ENCODE data around the gene TENT5C.

Gene TENT5C

GRCh38 chr1:117590273-117590925, 15.4 kb upstream of the TENT5C start:
- no peak for DNase-seq (ENCODE audit: low read depth)
- no peak for TF ChIP-seq CTCF (IDR thresholded peaks at IDR 0.05; ENCODE audit: low read length, missing control alignments)
- H3K4me3 ChIP-seq (replicated peaks; ENCODE audit: low read depth, low read length): no peak overlapping the region

- TF ChIP-seq CTCF (IDR thresholded peaks at IDR 0.05; ENCODE audit: low read length, missing control alignments): no peak
- DNase-seq (ENCODE audit: low read depth): no peak
- H3K4me3 ChIP-seq (replicated peaks; ENCODE audit: low read depth, low read length): no peak overlapping the region
Measured at GRCh38 chr1:117591252-117591651, 14.6 kb upstream of the TENT5C start.

GRCh38 chr1:117592155-117592554, 13.7 kb upstream of the TENT5C start:
- TF ChIP-seq CTCF (IDR thresholded peaks at IDR 0.05; ENCODE audit: low read length, missing control alignments): no peak

GRCh38 chr1:117594261-117594990, 11.4 kb upstream of the TENT5C start:
- no peak for TF ChIP-seq CTCF (IDR thresholded peaks at IDR 0.05; ENCODE audit: low read length, missing control alignments)
- H3K4me3 ChIP-seq (replicated peaks; ENCODE audit: low read depth, low read length): no peak overlapping the region
- no peak for DNase-seq (ENCODE audit: low read depth)

More at GRCh38 chr1:117592155-117592554, 13.7 kb upstream of the TENT5C start:
- H3K4me3 ChIP-seq (replicated peaks; ENCODE audit: low read depth, low read length): no peak overlapping the region
- DNase-seq (ENCODE audit: low read depth): no peak

GRCh38 chr1:117596023-117596720, 9.7 kb upstream of the TENT5C start:
- no peak overlapping the region for H3K4me3 ChIP-seq (replicated peaks; ENCODE audit: low read depth, low read length)
- DNase-seq (ENCODE audit: low read depth): no peak
- no peak for TF ChIP-seq CTCF (IDR thresholded peaks at IDR 0.05; ENCODE audit: low read length, missing control alignments)

- TF ChIP-seq CTCF (IDR thresholded peaks at IDR 0.05; ENCODE audit: low read length, missing control alignments): no peak
- no peak for DNase-seq (ENCODE audit: low read depth)
- H3K4me3 ChIP-seq (replicated peaks; ENCODE audit: low read depth, low read length): no peak overlapping the region
Measured at GRCh38 chr1:117598489-117598888, 7.4 kb upstream of the TENT5C start.

All from fibroblast of pulmonary artery (primary cell).